ENCODE results near the gene CACNA1C.

- no peak for TF ChIP-seq POLR2A (IDR thresholded peaks at IDR 0.05)
- TF ChIP-seq CTCF (IDR thresholded peaks at IDR 0.05): no peak
Observed at GRCh38 chr12:2610358-2610757, 557.6 kb downstream of the CACNA1C start.
